H1 (cell line): Measurements from ENCODE around the gene DYDC2. TPM values are rescaled to one million over a fixed set of nuclear protein-coding genes. Genes with fewer than 3 reads are reported as not detected.

ENCODE experiments used
- ASH2L ChIP-seq: fragments of 200-600, 300-600 bp; sonication (generic); IDR thresholded peaks from one replicate; pipeline ENCODE4 v1.7.1; 2017; ENCODE audit warnings: low read length
- CBX8 ChIP-seq: fragments of 300-800, 300-1000 bp; sonication (generic); IDR thresholded peaks from 2 replicates; pipeline ENCODE4 v1.7.1; 2016; ENCODE audit warnings: low read depth, low read length, borderline replicate concordance
- CHD1 ChIP-seq: IDR thresholded peaks from 2 replicates; pipeline ENCODE4 v1.6.1; 2012; ENCODE audit warnings: low read depth, low read length, improper control_type of control experiment
- HDAC2 ChIP-seq, 2 experiments: fragments of 300-600 bp in 1 of 2; sonication (generic) in 1 of 2; IDR thresholded peaks; 2 replicates each; pipeline ENCODE4 v1.6.1; 2011 to 2012; ENCODE audit warnings: low read depth in 2 of 2, low read length in 2 of 2, mild to moderate bottlenecking in 2 of 2, moderate library complexity in 2 of 2, borderline replicate concordance in 1 of 2, inconsistent platforms in 1 of 2
- KDM4A ChIP-seq: IDR thresholded peaks from one replicate; pipeline ENCODE4 v1.7.1; 2012; ENCODE audit warnings: low read depth, mild to moderate bottlenecking, moderate library complexity, low read length, inconsistent platforms; ENCODE audit not compliant: severe bottlenecking
- NRF1 ChIP-seq: IDR thresholded peaks from 2 replicates; pipeline ENCODE4 v1.6.1; 2011; ENCODE audit warnings: mild to moderate bottlenecking, low read depth, low read length, improper control_type of control experiment
- POLR2A ChIP-seq, 2 experiments: IDR thresholded peaks; 1 replicate in 1 of 2; 2 replicates in 1 of 2; pipeline ENCODE4 v1.6.1; 2011; ENCODE audit warnings: low read depth in 2 of 2, low read length in 2 of 2, mild to moderate bottlenecking in 2 of 2; ENCODE audit errors: control extremely low read depth in 1 of 2
- RAD21 ChIP-seq, 2 experiments: IDR thresholded peaks in 1 of 2; conservative IDR thresholded peaks in 1 of 2; 2 replicates each; pipeline ENCODE4 v1.6.1; 2011; ENCODE audit warnings: low read depth in 2 of 2, low read length in 2 of 2, improper control_type of control experiment in 1 of 2, inconsistent platforms in 1 of 2, mild to moderate bottlenecking in 1 of 2, moderate library complexity in 1 of 2
- RNF2 ChIP-seq: fragments of 200-900, 300-1000 bp; sonication (generic); IDR thresholded peaks from 2 replicates; pipeline ENCODE4 v1.7.1; 2016; ENCODE audit warnings: borderline replicate concordance, low read depth, mild to moderate bottlenecking, antibody characterized with exemption, low read length; ENCODE audit not compliant: poor library complexity, severe bottlenecking; ENCODE audit errors: missing control alignments
- TBP ChIP-seq: IDR thresholded peaks from 2 replicates; pipeline ENCODE4 v1.6.1; 2011; ENCODE audit warnings: low read depth, low read length, improper control_type of control experiment
- polyA plus RNA-seq, 7 experiments: library from polyadenylated mRNA; depleted of rRNA in 3 of 7; stranded (reverse) in 5 of 7; unstranded in 2 of 7; fragments of >200 nt in 5 of 7; fragments of 200-250 nt in 2 of 7; gene quantifications; 1 replicate in 5 of 7; 2 replicates in 1 of 7; 4 replicates in 1 of 7; pipeline versions ENCODE4 v1.2.1 to v1.2.3, GENCODE V29; 2011 to 2013; ENCODE audit warnings: missing spikeins in 2 of 7, mixed read lengths in 2 of 7
- total RNA-seq: library from RNA; stranded (reverse); fragmentation: NEBNext Ultra II Directional; extraction: Animal tissue kit (Norgen Biotek cat#: 25700); gene quantifications from 2 replicates; pipeline ENCODE4 v1.2.1, GENCODE V29; 2021

Gene DYDC2
- total and polyA plus RNA-seq, 2 of the 8 experiments (the other 6 are each of a cell fraction or from before 2014, with no cell fraction given): 1.5 to 5.2 TPM

DNA sequence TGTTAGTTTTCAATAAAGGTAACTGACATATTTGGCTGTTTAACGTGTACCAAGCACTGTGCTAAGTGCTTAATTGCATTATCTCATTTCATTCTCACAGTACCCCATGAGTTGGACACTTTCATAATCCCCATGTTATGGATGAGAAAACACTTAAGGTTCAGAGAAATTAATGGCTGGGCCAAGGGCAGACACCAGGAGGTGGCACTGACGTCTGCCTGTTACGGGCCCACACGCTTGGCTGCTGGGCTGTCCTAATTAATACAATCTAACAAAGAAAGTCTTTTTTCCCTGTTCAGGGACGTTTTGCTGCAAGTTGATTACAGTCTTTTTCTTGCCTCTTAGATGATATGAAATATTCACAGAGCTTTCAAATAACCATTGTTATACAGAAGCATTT, 16.1 kb downstream of the DYDC2 start (continued):
- TF ChIP-seq RAD21 (IDR thresholded peaks at IDR 0.05 in 1 of 2, conservative IDR thresholded peaks at IDR 0.05 in 1 of 2; ENCODE audit: low read depth in 2 of 2, low read length in 2 of 2): no peak
- no peak for TF ChIP-seq ASH2L
- TF ChIP-seq KDM4A: no peak
- no peak for TF ChIP-seq HDAC2 (IDR thresholded peaks at IDR 0.05; ENCODE audit: borderline replicate concordance in 1 of 2, low read depth in 2 of 2, low read length in 2 of 2)
- TF ChIP-seq POLR2A (IDR thresholded peaks at IDR 0.05; ENCODE audit: control extremely low read depth in 1 of 2, low read depth in 2 of 2, low read length in 2 of 2): no peak
- TF ChIP-seq RNF2: no peak
- no peak for TF ChIP-seq TBP
- TF ChIP-seq NRF1: no peak
- no peak for TF ChIP-seq CHD1
- TF ChIP-seq CBX8: no peak
